ENCODE data around the gene SULT1A2.
"Not testable (repeated sequence)": the region's sequence is repeated elsewhere in the genome, so short reads cannot be mapped to it uniquely, and the experiment has no call there.

SULT1A2 gene

GRCh38 chr16:28600965-28601364, 4.1 kb upstream of the SULT1A2 start:
- H3K4me2 ChIP-seq (ENCODE audit: low read length); H3K36me3 ChIP-seq (ENCODE audit: insufficient read depth, low read length); H3F3A ChIP-seq (ENCODE audit: insufficient read depth, low read length); H4K20me1 ChIP-seq (ENCODE audit: insufficient read depth, low read length); H3K27ac ChIP-seq (ENCODE audit: low read depth, low read length, poor library complexity, severe bottlenecking); H3K27me3 ChIP-seq (ENCODE audit: insufficient read depth, low read length); H2AFZ ChIP-seq (ENCODE audit: low read length); H3K9ac ChIP-seq (ENCODE audit: low read length); H3K9me3 ChIP-seq (ENCODE audit: low read length); H3K79me2 ChIP-seq (ENCODE audit: insufficient read depth, low read length); H3K4me3 ChIP-seq (ENCODE audit: low read depth, low read length, poor library complexity, severe bottlenecking); H3K9me2 ChIP-seq (ENCODE audit: low read depth, low read length): not testable (repeated sequence)
- peaks cover 19% of the 10 kb centered on the region for H3K4me1 ChIP-seq (ENCODE audit: insufficient read depth, low read length, severe bottlenecking)

- not testable (repeated sequence) for H4K20me1 ChIP-seq (ENCODE audit: insufficient read depth, low read length); H3K4me2 ChIP-seq (ENCODE audit: low read length); H3K9me3 ChIP-seq (ENCODE audit: low read length); H3K4me3 ChIP-seq (ENCODE audit: low read depth, low read length, poor library complexity, severe bottlenecking); H3K27me3 ChIP-seq (ENCODE audit: insufficient read depth, low read length); H3K36me3 ChIP-seq (ENCODE audit: insufficient read depth, low read length); H2AFZ ChIP-seq (ENCODE audit: low read length); H3K27ac ChIP-seq (ENCODE audit: low read depth, low read length, poor library complexity, severe bottlenecking); H3F3A ChIP-seq (ENCODE audit: insufficient read depth, low read length); H3K9ac ChIP-seq (ENCODE audit: low read length); H3K9me2 ChIP-seq (ENCODE audit: low read depth, low read length); H3K79me2 ChIP-seq (ENCODE audit: insufficient read depth, low read length)
- H3K4me1 ChIP-seq (ENCODE audit: insufficient read depth, low read length, severe bottlenecking), result peaks cover 19% of the 10 kb centered on the region
Measured at GRCh38 chr16:28599377-28600285, 2.8 kb upstream of the SULT1A2 start.

DNA sequence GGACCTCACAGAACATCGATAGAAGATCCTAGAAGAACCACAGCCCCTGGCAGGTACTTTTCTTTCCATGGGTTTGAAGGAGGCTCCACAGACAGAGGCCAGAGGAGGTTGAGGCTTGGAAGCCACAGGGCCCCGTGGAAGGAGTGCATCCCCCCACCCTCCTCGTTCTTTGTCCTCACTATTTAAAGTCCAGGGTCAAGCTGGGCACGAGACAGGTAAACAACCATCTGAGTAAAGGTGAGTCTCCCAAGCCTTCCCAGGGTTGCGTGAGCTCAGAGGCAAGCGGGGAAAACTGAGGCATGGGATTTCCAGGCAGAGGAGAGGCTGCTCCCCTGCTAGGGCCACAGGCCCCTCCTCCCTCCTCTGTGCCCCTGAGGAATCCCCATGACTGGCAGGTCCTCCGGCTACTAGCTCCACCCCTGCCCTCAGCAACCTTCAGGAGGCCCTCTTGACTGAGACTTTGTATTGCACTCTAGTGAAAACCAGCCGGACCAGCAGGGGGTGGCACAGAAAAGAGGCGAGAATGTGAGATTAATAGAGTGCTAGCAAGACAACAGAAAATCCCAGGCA, 927 bp upstream of the SULT1A2 start:
- no peaks in the 10 kb centered on the region for H4K20me1 ChIP-seq (ENCODE audit: insufficient read depth, low read length)
- peak overlapping the region; percentile 33 for H3K4me2 ChIP-seq (ENCODE audit: low read length)
- H3K9ac ChIP-seq (ENCODE audit: low read length), result no peak overlapping the region
- H3K4me1 ChIP-seq (ENCODE audit: insufficient read depth, low read length, severe bottlenecking), result peaks cover 19% of the 10 kb centered on the region
- H3F3A ChIP-seq (ENCODE audit: insufficient read depth, low read length), result no peaks in the 10 kb centered on the region
- no peaks in the 10 kb centered on the region for H3K9me3 ChIP-seq (ENCODE audit: low read length)
- H2AFZ ChIP-seq (ENCODE audit: low read length), result no peak overlapping the region
- H3K27me3 ChIP-seq (ENCODE audit: insufficient read depth, low read length), result no peaks in the 10 kb centered on the region
- TF ChIP-seq, protein P1, sequence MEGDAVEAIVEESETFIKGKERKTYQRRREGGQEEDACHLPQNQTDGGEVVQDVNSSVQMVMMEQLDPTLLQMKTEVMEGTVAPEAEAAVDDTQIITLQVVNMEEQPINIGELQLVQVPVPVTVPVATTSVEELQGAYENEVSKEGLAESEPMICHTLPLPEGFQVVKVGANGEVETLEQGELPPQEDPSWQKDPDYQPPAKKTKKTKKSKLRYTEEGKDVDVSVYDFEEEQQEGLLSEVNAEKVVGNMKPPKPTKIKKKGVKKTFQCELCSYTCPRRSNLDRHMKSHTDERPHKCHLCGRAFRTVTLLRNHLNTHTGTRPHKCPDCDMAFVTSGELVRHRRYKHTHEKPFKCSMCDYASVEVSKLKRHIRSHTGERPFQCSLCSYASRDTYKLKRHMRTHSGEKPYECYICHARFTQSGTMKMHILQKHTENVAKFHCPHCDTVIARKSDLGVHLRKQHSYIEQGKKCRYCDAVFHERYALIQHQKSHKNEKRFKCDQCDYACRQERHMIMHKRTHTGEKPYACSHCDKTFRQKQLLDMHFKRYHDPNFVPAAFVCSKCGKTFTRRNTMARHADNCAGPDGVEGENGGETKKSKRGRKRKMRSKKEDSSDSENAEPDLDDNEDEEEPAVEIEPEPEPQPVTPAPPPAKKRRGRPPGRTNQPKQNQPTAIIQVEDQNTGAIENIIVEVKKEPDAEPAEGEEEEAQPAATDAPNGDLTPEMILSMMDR (IDR thresholded peaks at IDR 0.05; ENCODE audit: low read length), result peak; percentile 57
- no peak for TF ChIP-seq EZH2 (IDR thresholded peaks at IDR 0.05; ENCODE audit: borderline replicate concordance, low read length)
- H3K4me3 ChIP-seq (ENCODE audit: low read depth, low read length, poor library complexity, severe bottlenecking), result no peak overlapping the region
- H3K36me3 ChIP-seq (ENCODE audit: insufficient read depth, low read length), result no peaks in the 10 kb centered on the region
- H3K79me2 ChIP-seq (ENCODE audit: insufficient read depth, low read length), result no peaks in the 10 kb centered on the region
- no peak overlapping the region for H3K27ac ChIP-seq (ENCODE audit: low read depth, low read length, poor library complexity, severe bottlenecking)
- H3K9me2 ChIP-seq (ENCODE audit: low read depth, low read length), result no peaks in the 10 kb centered on the region

GRCh38 chr16:28596115-28596630, 677 bp downstream of the SULT1A2 start:
- Histone ChIP-seq H3K4me2 (ENCODE audit: low read length) (no peak overlapping the region), H3K4me3 (ENCODE audit: low read depth, low read length, poor library complexity, severe bottlenecking) (no peak overlapping the region), H3K9me3 (ENCODE audit: low read length) (no peaks in the 10 kb centered on the region), H3K79me2 (ENCODE audit: insufficient read depth, low read length) (no peaks in the 10 kb centered on the region), H4K20me1 (ENCODE audit: insufficient read depth, low read length) (no peaks in the 10 kb centered on the region), H2AFZ (ENCODE audit: low read length) (no peak overlapping the region), H3K4me1 (ENCODE audit: insufficient read depth, low read length, severe bottlenecking) (peaks cover 15% of the 10 kb centered on the region), H3K9me2 (ENCODE audit: low read depth, low read length) (no peaks in the 10 kb centered on the region), H3K9ac (ENCODE audit: low read length) (no peak overlapping the region), H3F3A (ENCODE audit: insufficient read depth, low read length) (no peaks in the 10 kb centered on the region), H3K27me3 (ENCODE audit: insufficient read depth, low read length) (no peaks in the 10 kb centered on the region), H3K27ac (ENCODE audit: low read depth, low read length, poor library complexity, severe bottlenecking) (no peak overlapping the region), H3K36me3 (ENCODE audit: insufficient read depth, low read length) (no peaks in the 10 kb centered on the region)
- TF ChIP-seq EZH2 (IDR thresholded peaks at IDR 0.05; ENCODE audit: borderline replicate concordance, low read length), result no peak
- TF ChIP-seq, protein P1 (IDR thresholded peaks at IDR 0.05; ENCODE audit: low read length), result no peak

- H3K4me2 ChIP-seq (ENCODE audit: low read length); H3K9me3 ChIP-seq (ENCODE audit: low read length); H4K20me1 ChIP-seq (ENCODE audit: insufficient read depth, low read length); H3K79me2 ChIP-seq (ENCODE audit: insufficient read depth, low read length); H2AFZ ChIP-seq (ENCODE audit: low read length); H3K27me3 ChIP-seq (ENCODE audit: insufficient read depth, low read length); H3K27ac ChIP-seq (ENCODE audit: low read depth, low read length, poor library complexity, severe bottlenecking); H3K9me2 ChIP-seq (ENCODE audit: low read depth, low read length); H3K4me3 ChIP-seq (ENCODE audit: low read depth, low read length, poor library complexity, severe bottlenecking); H3K36me3 ChIP-seq (ENCODE audit: insufficient read depth, low read length); H3F3A ChIP-seq (ENCODE audit: insufficient read depth, low read length); H3K9ac ChIP-seq (ENCODE audit: low read length): not testable (repeated sequence)
- peaks cover 15% of the 10 kb centered on the region for H3K4me1 ChIP-seq (ENCODE audit: insufficient read depth, low read length, severe bottlenecking)
Measured at GRCh38 chr16:28595451-28595850, 1.4 kb downstream of the SULT1A2 start.

Measured in OCI-LY1 (cell line).